Activated naive CD4-positive, alpha-beta T cell (primary cell): ENCODE data around the gene SPDEF.

Source experiments
- DNase-seq, 4 experiments: peaks; one replicate each; lab custom pipeline; 2025; lab: John Stamatoyannopoulos, UW

The SPDEF gene

GRCh38 chr6:34583861-34584604 is 27.9 kb upstream of the SPDEF start:
- DNase-seq = no peak

- DNase-seq = no peak
Observed at GRCh38 chr6:34583461-34583860, 27.3 kb upstream of the SPDEF start.

- no peak for DNase-seq
Observed at GRCh38 chr6:34581561-34581920, 25.4 kb upstream of the SPDEF start.

GRCh38 chr6:34580707-34581560 is 24.8 kb upstream of the SPDEF start:
- DNase-seq = no peak

- no peak for DNase-seq
Observed at GRCh38 chr6:34578445-34579262, 22.5 kb upstream of the SPDEF start.

- DNase-seq = no peak
Observed at GRCh38 chr6:34576286-34576955, 20.3 kb upstream of the SPDEF start.

- DNase-seq = no peak
Observed at GRCh38 chr6:34575326-34575725, 19.2 kb upstream of the SPDEF start.

GRCh38 chr6:34574647-34575293 is 18.6 kb upstream of the SPDEF start:
- no peak for DNase-seq

- no peak for DNase-seq
Observed at GRCh38 chr6:34573567-34574183, 17.5 kb upstream of the SPDEF start.

- DNase-seq = no peak
Observed at GRCh38 chr6:34572585-34572984, 16.5 kb upstream of the SPDEF start.

- no peak for DNase-seq
Observed at GRCh38 chr6:34572021-34572420, 15.9 kb upstream of the SPDEF start.

- DNase-seq = no peak
Observed at GRCh38 chr6:34571388-34571787, 15.3 kb upstream of the SPDEF start.

GRCh38 chr6:34570066-34570833 is 14.1 kb upstream of the SPDEF start:
- DNase-seq = no peak

GRCh38 chr6:34569361-34569973 is 13.3 kb upstream of the SPDEF start:
- no peak for DNase-seq

- DNase-seq = no peak
Observed at GRCh38 chr6:34568341-34569201, 12.4 kb upstream of the SPDEF start.

GRCh38 chr6:34566830-34567546 is 10.9 kb upstream of the SPDEF start:
- DNase-seq = no peak

GRCh38 chr6:34565722-34566137 is 9.6 kb upstream of the SPDEF start:
- no peak for DNase-seq

- no peak for DNase-seq
Observed at GRCh38 chr6:34564181-34564580, 8.1 kb upstream of the SPDEF start.
